Measurements from ENCODE around the gene SORBS1.

The SORBS1 gene

GRCh38 chr10:95404864-95405263, 156.3 kb downstream of the SORBS1 start:
- DNase-seq, result no peak

- DNase-seq, result no peak
Measured at GRCh38 chr10:95404462-95404858, 156.7 kb downstream of the SORBS1 start.

- no peak for DNase-seq
Measured at GRCh38 chr10:95403700-95404461, 157.3 kb downstream of the SORBS1 start.

GRCh38 chr10:95401704-95402469, 159.3 kb downstream of the SORBS1 start:
- DNase-seq, result no peak

- no peak for DNase-seq
Measured at GRCh38 chr10:95400787-95401186, 160.4 kb downstream of the SORBS1 start.

GRCh38 chr10:95399183-95399582, 162.0 kb downstream of the SORBS1 start:
- no peak for DNase-seq

GRCh38 chr10:95397747-95398146, 163.4 kb downstream of the SORBS1 start:
- no peak for DNase-seq

GRCh38 chr10:95395947-95396449, 165.2 kb downstream of the SORBS1 start:
- no peak for DNase-seq

- no peak for DNase-seq
Measured at GRCh38 chr10:95394161-95394880, 166.8 kb downstream of the SORBS1 start.

GRCh38 chr10:95392681-95393164, 168.4 kb downstream of the SORBS1 start:
- no peak for DNase-seq

GRCh38 chr10:95392217-95392584, 169.0 kb downstream of the SORBS1 start:
- DNase-seq, result no peak

- DNase-seq, result no peak
Measured at GRCh38 chr10:95391581-95392216, 169.5 kb downstream of the SORBS1 start.

GRCh38 chr10:95391164-95391563, 170.0 kb downstream of the SORBS1 start:
- DNase-seq, result no peak

- DNase-seq, result no peak
Measured at GRCh38 chr10:95389982-95390381, 171.2 kb downstream of the SORBS1 start.

GRCh38 chr10:95389176-95389575, 172.0 kb downstream of the SORBS1 start:
- DNase-seq, result no peak

GRCh38 chr10:95388539-95388938, 172.6 kb downstream of the SORBS1 start:
- no peak for DNase-seq

- no peak for DNase-seq
Measured at GRCh38 chr10:95388109-95388471, 173.1 kb downstream of the SORBS1 start.

GRCh38 chr10:95384011-95384704, 177.0 kb downstream of the SORBS1 start:
- DNase-seq, result no peak

GRCh38 chr10:95382596-95382995, 178.6 kb downstream of the SORBS1 start:
- DNase-seq, result no peak

- DNase-seq, result no peak
Measured at GRCh38 chr10:95382174-95382573, 179.0 kb downstream of the SORBS1 start.

GRCh38 chr10:95377950-95378349, 183.2 kb downstream of the SORBS1 start:
- no peak for DNase-seq

- DNase-seq, result no peak
Measured at GRCh38 chr10:95375418-95375817, 185.8 kb downstream of the SORBS1 start.
